MM.1S (cell line): Measurements from ENCODE around the gene TIE1.

ENCODE experiments used
- DNase-seq: peaks from one replicate; pipeline ENCODE4 v3.0.0-alpha.2; 2015
- H2AFZ ChIP-seq: fragments of 300-600 bp; sonication (generic); 2 replicates; pipeline ENCODE4 v1.6.0; 2016; ENCODE audit warnings: antibody characterized with exemption, low read length
- H3F3A ChIP-seq: fragments of 300-600 bp; sonication (generic); 2 replicates; pipeline ENCODE4 v1.6.1; 2016; ENCODE audit warnings: mild to moderate bottlenecking, antibody characterized with exemption, low read length, moderate library complexity, mixed read lengths; ENCODE audit not compliant: insufficient read depth
- H3K27ac ChIP-seq: fragments of 300-600 bp; sonication (generic); 2 replicates; pipeline ENCODE4 v1.5.1; 2016; ENCODE audit warnings: mild to moderate bottlenecking, low read length
- H3K27me3 ChIP-seq: fragments of 300-600 bp; sonication (generic); replicated peaks from 2 replicates; pipeline ENCODE4 v1.6.0; 2016; ENCODE audit warnings: low read length; ENCODE audit not compliant: insufficient read depth
- H3K36me3 ChIP-seq: fragments of 300-600 bp; sonication (generic); replicated peaks from 2 replicates; pipeline ENCODE4 v1.6.1; 2016; ENCODE audit warnings: mild to moderate bottlenecking, low read length, mixed read lengths; ENCODE audit not compliant: insufficient read depth
- H3K4me1 ChIP-seq: fragments of 300-600 bp; sonication (generic); 2 replicates; pipeline ENCODE4 v1.6.1; 2016; ENCODE audit warnings: low read length, mixed read lengths
- H3K4me2 ChIP-seq: fragments of 300-600 bp; sonication (generic); 2 replicates; pipeline ENCODE4 v1.6.0; 2016; ENCODE audit warnings: low read depth, low read length
- H3K4me3 ChIP-seq: fragments of 300-600 bp; sonication (generic); 2 replicates; pipeline ENCODE4 v1.5.1; 2016; ENCODE audit warnings: low read length, mixed read lengths
- H3K79me2 ChIP-seq: fragments of 300-600 bp; sonication (generic); 2 replicates; pipeline ENCODE4 v1.6.1; 2016; ENCODE audit warnings: mixed run types, low read length, mixed read lengths
- H3K9ac ChIP-seq: fragments of 300-600 bp; sonication (generic); 2 replicates; pipeline ENCODE4 v1.6.1; 2016; ENCODE audit warnings: low read length, mixed read lengths
- H3K9me2 ChIP-seq: fragments of 300-600 bp; sonication (generic); replicated peaks from 2 replicates; pipeline ENCODE4 v1.6.1; 2016; ENCODE audit warnings: mild to moderate bottlenecking, low read length, mixed read lengths; ENCODE audit not compliant: insufficient read depth
- H3K9me3 ChIP-seq: fragments of 300-600 bp; sonication (generic); replicated peaks from 2 replicates; pipeline ENCODE4 v1.6.1; 2016; ENCODE audit warnings: mild to moderate bottlenecking, low read length, mixed read lengths; ENCODE audit not compliant: insufficient read depth
- H4K20me1 ChIP-seq: fragments of 300-600 bp; sonication (generic); 2 replicates; pipeline ENCODE4 v1.6.1; 2016; ENCODE audit warnings: mild to moderate bottlenecking, low read length, moderate library complexity, mixed read lengths; ENCODE audit not compliant: insufficient read depth
- CTCF ChIP-seq: fragments of 300-600 bp; sonication (generic); IDR thresholded peaks from 2 replicates; pipeline ENCODE4 v1.5.1; 2016; ENCODE audit warnings: antibody characterized with exemption, low read length, mixed read lengths
- EZH2 ChIP-seq: fragments of 300-600 bp; sonication (generic); optimal IDR thresholded peaks from 2 replicates; pipeline ENCODE3; 2017; ENCODE audit warnings: low read depth, mild to moderate bottlenecking, antibody characterized with exemption, low read length, mixed read lengths
- EZH2phosphoT487 ChIP-seq: fragments of 300-600 bp; sonication (generic); IDR thresholded peaks from 2 replicates; pipeline ENCODE4 v1.6.1; 2018; ENCODE audit warnings: antibody characterized with exemption, low read length

Gene TIE1

GRCh38 chr1:43308635-43309404, 8.0 kb downstream of the TIE1 start:
- no peaks in the 10 kb centered on the region for H3F3A ChIP-seq
- no peaks in the 10 kb centered on the region for H3K79me2 ChIP-seq
- no peak overlapping the region for H3K4me3 ChIP-seq
- H3K4me1 ChIP-seq = no peaks in the 10 kb centered on the region
- no peaks in the 10 kb centered on the region for H3K9me2 ChIP-seq
- H3K9ac ChIP-seq = no peak overlapping the region
- H2AFZ ChIP-seq = no peak overlapping the region
- H3K27ac ChIP-seq = no peak overlapping the region
- peaks cover 46% of the 10 kb centered on the region for H3K27me3 ChIP-seq
- H3K9me3 ChIP-seq = no peaks in the 10 kb centered on the region
- H4K20me1 ChIP-seq = no peaks in the 10 kb centered on the region
- DNase-seq = no peak
- H3K4me2 ChIP-seq = no peak overlapping the region
- TF ChIP-seq EZH2phosphoT487 (no peak), CTCF (0 out of 2 replicates have a peak, but pooled peaks have one; percentile 4)
- no peaks in the 10 kb centered on the region for H3K36me3 ChIP-seq

GRCh38 chr1:43309405-43310025, 8.7 kb downstream of the TIE1 start:
- H3K79me2 ChIP-seq = no peaks in the 10 kb centered on the region
- TF ChIP-seq EZH2 (no peak), EZH2phosphoT487 (no peak), CTCF (no peak)
- no peaks in the 10 kb centered on the region for H3F3A ChIP-seq
- H3K9me3 ChIP-seq = no peaks in the 10 kb centered on the region
- no peak overlapping the region for H3K27ac ChIP-seq
- H3K4me3 ChIP-seq = no peak overlapping the region
- no peak overlapping the region for H3K4me2 ChIP-seq
- no peaks in the 10 kb centered on the region for H3K4me1 ChIP-seq
- no peak overlapping the region for H3K9ac ChIP-seq
- DNase-seq = no peak
- no peak overlapping the region for H2AFZ ChIP-seq
- no peaks in the 10 kb centered on the region for H3K9me2 ChIP-seq
- H3K27me3 ChIP-seq = peaks cover 46% of the 10 kb centered on the region
- H3K36me3 ChIP-seq = no peaks in the 10 kb centered on the region
- no peaks in the 10 kb centered on the region for H4K20me1 ChIP-seq

- H3F3A ChIP-seq = no peaks in the 10 kb centered on the region
- H3K9me2 ChIP-seq = no peaks in the 10 kb centered on the region
- H4K20me1 ChIP-seq = no peaks in the 10 kb centered on the region
- no peaks in the 10 kb centered on the region for H3K79me2 ChIP-seq
- no peak overlapping the region for H3K9ac ChIP-seq
- no peak overlapping the region for H3K4me3 ChIP-seq
- H3K4me1 ChIP-seq = no peaks in the 10 kb centered on the region
- no peak overlapping the region for H3K27ac ChIP-seq
- TF ChIP-seq CTCF = no peak
- no peak for TF ChIP-seq EZH2
- no peak for TF ChIP-seq EZH2phosphoT487
- no peak overlapping the region for H2AFZ ChIP-seq
- no peaks in the 10 kb centered on the region for H3K36me3 ChIP-seq
- H3K27me3 ChIP-seq = peaks cover 33% of the 10 kb centered on the region; the same call in 1 of the 2 replicates
- no peak overlapping the region for H3K4me2 ChIP-seq
- no peak for DNase-seq
- H3K9me3 ChIP-seq = no peaks in the 10 kb centered on the region
These were observed 10.7 kb downstream of the TIE1 start for GRCh38 chr1:43311521-43311920.
